Panc1 (cell line): Measurements from ENCODE around the gene ANP32B.
"Not testable (repeated sequence)": the region's sequence is repeated elsewhere in the genome, so short reads cannot be mapped to it uniquely, and the experiment has no call there.

Experiments
- SIN3A ChIP-seq: IDR thresholded peaks from 2 replicates; pipeline ENCODE4 v1.6.1; 2012; ENCODE audit warnings: low read depth, mild to moderate bottlenecking, low read length, moderate library complexity, borderline replicate concordance; ENCODE audit not compliant: insufficient read depth
- TF ChIP-seq, protein P1 (sequence below): fragments of 450-650 bp; IDR thresholded peaks from 2 replicates; pipeline ENCODE4 v1.5.1; 2017; ENCODE audit warnings: mild to moderate bottlenecking

DNA sequence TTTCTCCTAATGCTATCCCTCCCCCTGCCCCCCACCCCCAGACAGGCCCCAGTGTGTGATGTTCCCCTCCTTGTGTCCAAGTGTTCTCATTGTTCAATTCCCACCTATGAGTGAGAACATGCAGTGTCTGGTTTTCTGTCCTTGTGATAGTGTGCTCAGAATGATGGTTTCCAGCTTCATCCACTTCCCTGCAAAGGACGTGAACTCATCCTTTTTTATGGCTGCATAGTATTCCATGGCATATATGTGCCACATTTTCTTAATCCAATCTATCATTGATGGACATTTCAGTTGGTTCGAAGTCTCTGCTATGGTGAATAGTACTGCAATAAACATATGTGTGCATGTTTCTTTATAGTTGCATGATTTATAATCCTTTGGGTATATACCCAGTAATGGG, 37.7 kb upstream of the ANP32B start:
- TF ChIP-seq, protein P1, sequence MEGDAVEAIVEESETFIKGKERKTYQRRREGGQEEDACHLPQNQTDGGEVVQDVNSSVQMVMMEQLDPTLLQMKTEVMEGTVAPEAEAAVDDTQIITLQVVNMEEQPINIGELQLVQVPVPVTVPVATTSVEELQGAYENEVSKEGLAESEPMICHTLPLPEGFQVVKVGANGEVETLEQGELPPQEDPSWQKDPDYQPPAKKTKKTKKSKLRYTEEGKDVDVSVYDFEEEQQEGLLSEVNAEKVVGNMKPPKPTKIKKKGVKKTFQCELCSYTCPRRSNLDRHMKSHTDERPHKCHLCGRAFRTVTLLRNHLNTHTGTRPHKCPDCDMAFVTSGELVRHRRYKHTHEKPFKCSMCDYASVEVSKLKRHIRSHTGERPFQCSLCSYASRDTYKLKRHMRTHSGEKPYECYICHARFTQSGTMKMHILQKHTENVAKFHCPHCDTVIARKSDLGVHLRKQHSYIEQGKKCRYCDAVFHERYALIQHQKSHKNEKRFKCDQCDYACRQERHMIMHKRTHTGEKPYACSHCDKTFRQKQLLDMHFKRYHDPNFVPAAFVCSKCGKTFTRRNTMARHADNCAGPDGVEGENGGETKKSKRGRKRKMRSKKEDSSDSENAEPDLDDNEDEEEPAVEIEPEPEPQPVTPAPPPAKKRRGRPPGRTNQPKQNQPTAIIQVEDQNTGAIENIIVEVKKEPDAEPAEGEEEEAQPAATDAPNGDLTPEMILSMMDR: not testable (repeated sequence)
- TF ChIP-seq SIN3A: not testable (repeated sequence)
